Caco-2 (cell line): ENCODE results near the gene MYLK2. TPM values are rescaled to one million over a fixed set of nuclear protein-coding genes. Genes with fewer than 3 reads are reported as not detected.

ENCODE experiments used
- BruUV-seq: library from RNA; stranded (reverse); fragments of 400-500 nt; replicated peaks from 2 replicates; lab custom pipeline; 2021; lab: Mats Ljungman, UMichigan
- CTCF ChIA-PET: fragments of 300-600 bp; sonication (Branson Sonifier 250); formaldehyde crosslinking; loops from one replicate; lab custom pipeline; 2022; ENCODE audit warnings: antibody characterized with exemption; lab: Charles Lee
- POLR2A ChIA-PET: fragments of 300-600 bp; sonication (Branson Sonifier 250); formaldehyde crosslinking; loops from one replicate; lab custom pipeline; 2022; ENCODE audit warnings: antibody characterized with exemption; lab: Charles Lee
- DNase-seq, 2 experiments: peaks; one replicate each; pipeline versions ENCODE4 v3.0.0 to v3.0.0-alpha.2; 2020 to 2022
- H3K27me3 ChIP-seq: replicated peaks from 2 replicates; pipeline ENCODE4 v1.6.0; 2011; ENCODE audit warnings: low read length; ENCODE audit not compliant: control insufficient read depth, insufficient read depth
- H3K36me3 ChIP-seq: 2 replicates; pipeline ENCODE4 v1.5.1; 2011; ENCODE audit warnings: low read length; ENCODE audit not compliant: control insufficient read depth, insufficient read depth
- H3K4me1 ChIP-seq: fragments of 250-450 bp; sonication (Bioruptor Pico); 2 replicates; pipeline ENCODE4 v1.5.1; 2020; ENCODE audit warnings: mild to moderate bottlenecking
- H3K4me3 ChIP-seq: 2 replicates; pipeline ENCODE4 v1.5.1; 2011; ENCODE audit warnings: low read depth, mild to moderate bottlenecking, control low read depth, low read length
- H3K9me3 ChIP-seq: fragments of 250-450 bp; sonication (Bioruptor Pico); 2 replicates; pipeline ENCODE4 v1.5.1; 2020; ENCODE audit warnings: mild to moderate bottlenecking, moderate library complexity
- H3K27ac Mint-ChIP-seq: one replicate; pipeline ENCODE4 v1.8.0; 2022; ENCODE audit warnings: mixed read lengths; ENCODE audit not compliant: unreplicated experiment
- H3K27me3 Mint-ChIP-seq: one replicate; pipeline ENCODE4 v1.8.0; 2022; ENCODE audit warnings: mixed read lengths; ENCODE audit not compliant: insufficient read depth, unreplicated experiment
- H3K36me3 Mint-ChIP-seq: one replicate; pipeline ENCODE4 v1.8.0; 2022; ENCODE audit warnings: mild to moderate bottlenecking, mixed read lengths; ENCODE audit not compliant: insufficient read depth, unreplicated experiment
- H3K4me1 Mint-ChIP-seq: one replicate; pipeline ENCODE4 v1.8.0; 2022; ENCODE audit warnings: low read depth, mixed read lengths; ENCODE audit not compliant: unreplicated experiment
- H3K4me3 Mint-ChIP-seq: one replicate; pipeline ENCODE4 v1.8.0; 2022; ENCODE audit warnings: mild to moderate bottlenecking, moderate library complexity, mixed read lengths; ENCODE audit not compliant: unreplicated experiment
- H3K9me3 Mint-ChIP-seq: one replicate; pipeline ENCODE4 v1.8.0; 2022; ENCODE audit warnings: mixed read lengths; ENCODE audit not compliant: unreplicated experiment
- CTCF ChIP-seq, 2 experiments: fragments of 200-600 bp in 1 of 2; IDR thresholded peaks; 1 replicate in 1 of 2; 2 replicates in 1 of 2; pipeline versions ENCODE4 v1.5.1 to v1.8.0; 2011 to 2022; ENCODE audit warnings: antibody characterized with exemption in 1 of 2, control low read depth in 1 of 2, inconsistent platforms in 1 of 2, low read depth in 1 of 2, low read length in 1 of 2, mild to moderate bottlenecking in 1 of 2, moderate library complexity in 1 of 2; ENCODE audit not compliant: insufficient read depth in 1 of 2, severe bottlenecking in 1 of 2, unreplicated experiment in 1 of 2
- intact Hi-C: fragments of 100-400 bp; cut with micrococcal nuclease; formaldehyde crosslinking; loops from one replicate; pipeline ENCODE4 v1.10.0; 2022; ENCODE audit not compliant: unreplicated experiment
- total RNA-seq: library from RNA; stranded (reverse); gene quantifications from 2 replicates; pipeline ENCODE4 v1.2.3, GENCODE V29; 2022

MYLK2 gene
- total RNA-seq, 1 experiment from 2014 or later = 0.91 TPM

- no peaks in the 10 kb centered on the region for H3K9me3 ChIP-seq
- Mint-ChIP-seq H3K4me3 (no peak overlapping the region), H3K27me3 (no peaks in the 10 kb centered on the region), H3K4me1 (peaks cover 5% of the 10 kb centered on the region), H3K36me3 (no peaks in the 10 kb centered on the region), H3K27ac (no peak overlapping the region), H3K9me3 (no peaks in the 10 kb centered on the region)
- ChIA-PET CTCF (interaction anchor here (0.6 to 3.7 kb wide), 4 partner anchors 15 to 120 kb away, joined by 3 to 11 read pairs (median 4); partner anchors contain the start of gene PDRG1), POLR2A (no interaction called here)
- no peak overlapping the region for H3K4me3 ChIP-seq
- peak in 1 of 2 experiments; percentile 48 for DNase-seq
- no TSS peak for BruUV-seq
- H3K4me1 ChIP-seq = peaks cover 13% of the 10 kb centered on the region
- no peak for TF ChIP-seq CTCF (IDR thresholded peaks at IDR 0.05; ENCODE audit: insufficient read depth in 1 of 2, low read depth in 1 of 2, low read length in 1 of 2, severe bottlenecking in 1 of 2, unreplicated experiment in 1 of 2)
- H3K27me3 ChIP-seq = no peaks in the 10 kb centered on the region
- no peaks in the 10 kb centered on the region for H3K36me3 ChIP-seq
- intact Hi-C loops = no loop called here
Observed at GRCh38 chr20:31831771-31832306, 12.7 kb downstream of the MYLK2 start.

DNA sequence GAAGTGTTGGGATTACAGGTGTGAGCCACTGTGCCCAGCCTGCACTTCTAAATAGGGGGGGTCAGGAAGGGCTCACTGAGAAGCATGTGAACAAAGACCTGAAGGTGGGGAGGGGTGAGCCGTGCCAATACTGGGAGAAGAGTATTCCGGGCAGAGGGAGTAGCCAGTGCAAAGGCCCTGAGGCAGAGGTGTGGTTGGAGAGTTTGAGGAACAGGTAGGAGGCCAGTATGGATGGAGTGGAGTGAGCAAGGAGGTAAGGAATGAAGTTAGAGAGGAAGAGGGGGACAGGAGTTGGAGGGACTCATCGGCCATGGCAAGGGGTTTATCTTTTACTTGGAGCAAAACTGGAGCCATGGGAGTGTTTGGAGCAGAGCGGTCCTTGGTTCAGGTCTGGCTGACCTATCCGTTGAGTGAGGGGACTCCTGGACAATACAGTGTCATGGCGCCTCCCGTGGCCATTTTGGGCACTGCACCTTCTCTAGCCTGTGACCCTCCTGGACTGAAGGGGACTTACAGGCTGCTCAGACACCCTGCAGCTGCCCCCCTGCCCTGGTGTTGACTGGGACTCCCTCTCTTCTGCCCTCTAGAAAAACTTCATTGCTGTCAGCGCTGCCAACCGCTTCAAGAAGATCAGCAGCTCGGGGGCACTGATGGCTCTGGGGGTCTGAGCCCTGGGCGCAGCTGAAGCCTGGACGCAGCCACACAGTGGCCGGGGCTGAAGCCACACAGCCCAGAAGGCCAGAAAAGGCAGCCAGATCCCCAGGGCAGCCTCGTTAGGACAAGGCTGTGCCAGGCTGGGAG is 14.2 kb downstream of the MYLK2 start:
- BruUV-seq = no TSS peak
- H3K27me3 Mint-ChIP-seq = no peaks in the 10 kb centered on the region
- CTCF ChIA-PET = interaction anchor here (0.9 to 1.1 kb wide), 4 partner anchors 10 to 184 kb away, joined by 3 to 5 read pairs (median 4); no protein-coding TSS in a partner anchor
- no peaks in the 10 kb centered on the region for H3K36me3 Mint-ChIP-seq
- no peaks in the 10 kb centered on the region for H3K9me3 Mint-ChIP-seq
- Histone ChIP-seq H3K36me3 (no peaks in the 10 kb centered on the region), H3K9me3 (no peaks in the 10 kb centered on the region), H3K4me1 (peaks cover 13% of the 10 kb centered on the region), H3K4me3 (no peak overlapping the region), H3K27me3 (no peaks in the 10 kb centered on the region)
- peak; percentile 98 to 99 for TF ChIP-seq CTCF (IDR thresholded peaks at IDR 0.05; ENCODE audit: insufficient read depth in 1 of 2, low read depth in 1 of 2, low read length in 1 of 2, severe bottlenecking in 1 of 2, unreplicated experiment in 1 of 2)
- H3K4me1 Mint-ChIP-seq = peaks cover 5% of the 10 kb centered on the region
- DNase-seq = peak; percentile 88 to 91
- no peak overlapping the region for H3K27ac Mint-ChIP-seq
- intact Hi-C loops = no loop called here
- H3K4me3 Mint-ChIP-seq = no peak overlapping the region
- POLR2A ChIA-PET = no interaction called here

DNA sequence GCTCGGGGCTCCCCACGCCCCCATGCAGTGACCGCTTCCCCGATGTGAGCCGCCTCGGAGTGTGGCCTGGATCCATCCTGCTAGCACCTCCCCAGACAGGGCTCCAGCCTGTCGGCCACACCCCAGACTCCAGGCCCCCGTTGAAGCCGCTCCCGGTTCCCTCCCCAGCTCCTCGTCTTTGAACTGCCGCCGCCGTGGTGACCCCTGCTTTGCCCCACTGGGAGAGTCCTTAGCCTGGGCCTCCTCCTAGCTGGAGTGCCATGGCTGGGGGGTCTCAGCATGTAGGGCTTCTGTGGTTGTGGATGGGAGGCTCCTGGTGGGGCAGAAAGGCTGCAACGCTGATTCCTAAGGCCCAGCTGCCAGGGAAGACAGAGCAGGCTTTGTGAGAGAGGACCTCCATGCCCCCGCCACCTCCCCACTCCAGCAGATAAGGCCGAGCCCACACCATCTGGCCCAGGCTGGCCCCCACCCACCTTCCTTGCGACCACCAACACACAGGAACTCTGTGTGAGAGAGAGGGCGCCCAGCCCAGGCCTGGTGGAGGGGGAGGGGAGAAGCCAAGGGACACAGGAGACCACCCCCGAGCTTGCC is 14.9 kb downstream of the MYLK2 start:
- BruUV-seq = no TSS peak
- Mint-ChIP-seq H3K4me3 (no peak overlapping the region), H3K4me1 (peaks cover 5% of the 10 kb centered on the region), H3K36me3 (no peaks in the 10 kb centered on the region), H3K27ac (no peak overlapping the region), H3K9me3 (no peaks in the 10 kb centered on the region), H3K27me3 (no peaks in the 10 kb centered on the region)
- ChIA-PET POLR2A (interaction anchor here (0.6 kb wide), 1 partner anchor 207 kb away, joined by 7 read pairs; no protein-coding TSS in a partner anchor), CTCF (interaction anchor here (0.5 to 1.1 kb wide), 6 partner anchors 11 to 447 kb away, joined by 3 to 5 read pairs (median 4); no protein-coding TSS in a partner anchor)
- DNase-seq = peak in 1 of 2 experiments; percentile 50
- intact Hi-C loops = no loop called here
- H3K36me3 ChIP-seq = no peaks in the 10 kb centered on the region
- no peak for TF ChIP-seq CTCF (IDR thresholded peaks at IDR 0.05; ENCODE audit: insufficient read depth in 1 of 2, low read depth in 1 of 2, low read length in 1 of 2, severe bottlenecking in 1 of 2, unreplicated experiment in 1 of 2)
- H3K9me3 ChIP-seq = no peaks in the 10 kb centered on the region
- peaks cover 13% of the 10 kb centered on the region for H3K4me1 ChIP-seq
- no peaks in the 10 kb centered on the region for H3K27me3 ChIP-seq
- no peak overlapping the region for H3K4me3 ChIP-seq
